HG03565 (cell line): Measurements from ENCODE around the gene THRA.
"Not testable (repeated sequence)": the region's sequence is repeated elsewhere in the genome, so short reads cannot be mapped to it uniquely, and the experiment has no call there.

ENCODE experiments used
- ATAC-seq: cut with Tn5 transposase; IDR thresholded peaks from one replicate; pipeline ENCODE4 v1.9.1; 2021; ENCODE audit warnings: mild to moderate bottlenecking, moderate library complexity; ENCODE audit not compliant: unreplicated experiment

THRA gene

DNA sequence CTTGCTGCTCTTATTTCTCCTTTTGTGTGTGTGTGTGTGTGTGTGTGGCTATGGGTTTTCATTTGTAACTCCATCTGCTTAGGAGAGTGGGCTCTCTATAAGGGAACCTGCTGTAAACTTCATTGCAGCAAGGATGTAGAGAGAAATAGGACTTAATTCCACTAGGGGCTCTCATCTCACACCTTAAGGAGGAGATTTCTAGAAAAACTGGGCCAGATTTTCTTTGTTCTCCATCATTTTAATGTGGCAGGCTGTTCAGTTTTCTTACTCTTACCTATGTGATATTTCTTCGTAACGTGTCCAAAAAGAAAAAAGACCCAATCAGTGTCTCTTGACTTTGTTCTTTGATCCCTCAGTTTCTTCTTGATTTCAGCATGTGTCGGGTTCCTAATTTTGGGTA, 73.1 kb downstream of the THRA start:
- no peak for ATAC-seq

DNA sequence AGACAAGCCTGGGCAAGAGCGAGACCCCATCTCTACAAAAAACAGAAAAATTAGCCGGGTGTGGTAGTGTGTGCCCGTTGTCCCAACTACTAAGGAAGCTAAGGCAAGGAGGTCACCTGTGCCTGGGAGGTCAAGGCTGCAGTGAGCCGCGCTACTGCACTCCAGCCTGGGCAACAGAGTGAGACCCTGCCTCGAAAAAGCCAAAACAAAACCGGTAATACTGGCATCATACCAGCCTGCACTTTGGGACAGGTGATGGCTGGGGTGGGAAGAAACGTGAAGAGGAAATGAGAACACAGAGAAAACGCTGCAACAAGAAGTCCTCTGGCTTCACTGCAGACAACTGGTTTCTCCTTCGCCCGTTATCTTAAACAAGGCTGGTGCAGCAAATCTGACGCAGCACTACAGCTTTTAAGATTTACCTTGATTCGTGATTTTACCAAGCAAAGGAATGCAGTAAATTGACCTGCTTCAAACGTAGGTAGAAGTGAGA, 76.8 kb downstream of the THRA start:
- ATAC-seq, result no peak

DNA sequence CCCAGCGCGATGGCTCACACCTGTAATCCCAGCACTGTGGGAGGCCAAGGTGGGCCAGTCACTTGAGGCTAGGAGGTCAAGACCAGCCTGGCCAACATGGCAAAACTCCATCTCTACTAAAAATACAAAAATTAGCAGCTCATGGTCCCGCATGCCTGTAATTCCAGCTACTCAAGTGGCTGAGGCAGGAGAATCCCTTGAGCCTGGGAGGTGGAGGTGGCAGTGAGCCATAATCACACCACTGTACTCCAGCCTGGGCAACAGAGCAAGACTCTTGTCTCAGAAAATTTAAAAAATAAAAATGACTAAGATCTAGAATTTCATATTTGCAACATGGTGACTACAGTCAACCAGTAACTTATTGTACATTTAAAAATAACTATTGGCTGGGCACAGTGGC, 80.4 kb downstream of the THRA start:
- not testable (repeated sequence) for ATAC-seq
